Limb (tissue), 2 donors: ENCODE data around the gene SCG3.
"Not testable (repeated sequence)": the region's sequence is repeated elsewhere in the genome, so short reads cannot be mapped to it uniquely, and the experiment has no call there.

Source experiments
- DNase-seq, 2 donors: peaks; one replicate each; pipeline ENCODE4 v3.0.0-alpha.2; 2016; ENCODE audit errors: extremely low spot score in 2 of 2

The SCG3 gene

DNA sequence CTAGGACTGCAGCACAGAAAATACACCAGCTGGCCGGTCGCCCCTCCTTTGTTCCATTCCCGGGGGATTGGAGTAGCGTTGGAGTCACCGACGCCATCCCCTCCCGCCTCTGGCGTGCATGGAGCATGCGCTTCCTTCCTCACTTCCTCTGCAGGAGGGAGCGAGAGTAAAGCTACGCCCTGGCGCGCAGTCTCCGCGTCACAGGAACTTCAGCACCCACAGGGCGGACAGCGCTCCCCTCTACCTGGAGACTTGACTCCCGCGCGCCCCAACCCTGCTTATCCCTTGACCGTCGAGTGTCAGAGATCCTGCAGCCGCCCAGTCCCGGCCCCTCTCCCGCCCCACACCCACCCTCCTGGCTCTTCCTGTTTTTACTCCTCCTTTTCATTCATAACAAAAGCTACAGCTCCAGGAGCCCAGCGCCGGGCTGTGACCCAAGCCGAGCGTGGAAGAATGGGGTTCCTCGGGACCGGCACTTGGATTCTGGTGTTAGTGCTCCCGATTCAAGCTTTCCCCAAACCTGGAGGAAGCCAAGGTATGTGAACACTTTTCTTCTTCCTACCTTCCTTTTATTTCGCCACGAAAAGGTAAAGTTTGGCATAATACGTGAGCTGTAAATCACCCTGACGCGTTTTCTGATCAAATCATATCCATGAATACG lies at the start of gene SCG3:
Gene SCG3 (plus strand): TSS at position 201 of the 661 bp plus-strand sequence. CDS start 253 bp downstream, at position 454.
- DNase-seq = peak; percentile 62 to 90

DNA sequence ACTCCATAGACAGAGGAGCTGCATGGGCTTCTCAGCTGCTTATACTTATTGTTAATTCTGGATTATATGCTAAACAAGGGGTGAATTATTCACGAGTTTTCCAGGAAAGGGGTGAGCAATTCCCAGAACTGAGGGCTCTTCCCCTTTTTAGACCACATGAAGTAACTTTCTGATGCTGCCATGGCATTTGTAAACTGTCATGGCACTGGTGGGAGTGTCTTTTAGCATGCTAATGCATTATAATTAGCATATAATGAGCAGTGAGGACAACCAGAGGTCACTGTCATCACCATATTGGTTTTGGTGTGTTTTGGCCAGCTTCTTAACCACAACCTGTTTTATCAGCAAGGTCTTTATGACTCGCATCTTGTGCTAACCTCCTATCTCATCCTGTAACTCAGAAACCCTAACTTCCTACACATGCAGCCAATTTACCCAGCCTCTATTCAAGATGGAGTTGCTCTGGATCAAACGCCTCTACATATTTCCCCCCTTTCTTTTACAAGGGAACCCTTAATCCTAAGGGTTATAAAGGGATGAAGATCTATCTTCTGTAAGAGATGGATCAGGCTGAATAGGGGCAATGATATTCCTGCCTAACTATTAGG lies 46.6 kb upstream of the SCG3 start:
- no peak for DNase-seq

DNA sequence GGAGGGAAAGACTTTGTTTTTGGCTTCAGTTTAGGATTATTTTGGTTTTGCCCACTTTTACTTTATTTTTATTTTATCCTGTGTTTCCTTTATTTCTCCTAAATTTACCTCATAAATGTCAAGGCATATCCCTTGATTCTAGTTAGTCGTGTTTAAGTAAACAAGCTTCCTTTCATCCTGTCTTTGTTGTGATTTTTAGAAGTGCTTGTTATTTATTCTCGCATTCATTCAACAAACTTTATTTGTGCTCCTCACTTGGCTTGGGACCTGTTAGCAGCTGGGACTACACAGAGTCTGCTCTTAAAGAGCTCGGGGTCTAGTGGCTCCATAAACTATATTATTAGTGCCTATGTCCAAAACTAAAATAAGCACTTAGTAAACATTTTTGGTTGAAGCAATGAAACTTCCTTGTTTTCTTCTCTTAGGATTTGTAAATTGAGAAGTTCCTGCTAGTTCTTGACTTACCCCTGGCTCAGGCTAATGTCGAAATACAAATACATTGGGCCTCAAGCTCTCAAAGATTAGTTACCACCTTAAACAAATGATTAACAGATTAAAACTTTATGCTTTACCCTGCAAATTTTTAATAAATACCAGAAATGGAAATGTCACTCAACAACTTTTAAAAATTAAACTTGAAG lies 39.7 kb upstream of the SCG3 start:
- no peak for DNase-seq

DNA sequence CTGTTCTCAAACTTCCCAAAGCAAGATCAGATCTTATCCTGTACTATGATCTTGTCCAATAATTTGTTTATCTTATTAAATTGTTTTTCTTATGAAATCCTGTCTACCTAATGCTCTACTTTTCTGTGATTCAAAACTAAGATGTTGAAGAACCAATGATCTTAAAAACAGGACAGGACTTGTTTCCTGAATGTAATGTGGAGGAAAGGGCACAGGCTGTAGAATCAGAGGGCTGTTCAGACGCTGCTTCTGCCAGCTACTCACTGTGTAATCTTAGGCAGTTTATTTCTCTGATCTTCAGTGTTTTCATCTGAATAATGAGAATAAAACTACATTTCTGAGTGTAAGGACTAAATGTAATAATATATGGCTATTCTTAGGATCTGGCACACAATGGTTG lies 38.6 kb upstream of the SCG3 start:
- DNase-seq = no peak

DNA sequence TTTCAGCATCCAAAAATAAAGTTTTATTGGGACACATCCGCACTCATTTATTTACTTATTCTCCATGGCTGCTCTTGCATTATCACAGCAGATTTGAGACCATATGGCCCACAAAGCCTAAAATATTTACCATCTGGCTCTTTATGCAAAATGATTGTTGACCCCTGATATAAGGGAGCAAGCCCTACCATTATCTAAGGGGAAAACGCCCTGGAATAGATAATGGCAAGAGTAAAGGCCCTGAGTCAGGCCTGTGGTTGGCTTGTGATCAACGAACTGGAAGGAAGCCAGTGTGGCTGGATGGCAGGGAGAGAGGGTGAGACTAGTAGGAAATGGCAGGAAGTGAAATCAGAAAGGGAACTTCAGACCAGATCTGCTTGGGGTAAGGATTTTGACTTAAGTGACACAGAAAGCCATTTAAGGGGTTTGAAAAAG lies 34.2 kb upstream of the SCG3 start:
- no peak for DNase-seq

DNA sequence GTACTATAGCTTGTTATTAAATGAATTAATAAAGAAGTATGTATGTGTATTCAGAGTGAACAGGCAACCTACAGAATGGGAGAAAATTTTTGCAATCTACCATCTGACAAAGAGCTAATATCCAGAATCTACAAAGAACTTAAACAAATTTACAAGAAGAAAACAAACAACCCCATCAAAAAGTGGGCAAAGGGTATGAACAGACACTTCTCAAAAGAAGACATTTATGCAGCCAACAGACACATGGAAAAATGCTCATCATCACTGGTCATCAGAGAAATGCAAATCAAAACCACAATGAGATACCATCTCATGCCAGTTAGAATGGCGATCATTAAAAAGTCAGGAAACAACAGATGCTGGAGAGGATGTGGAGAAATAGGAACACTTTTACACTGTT lies 33.2 kb upstream of the SCG3 start:
- DNase-seq = not testable (repeated sequence)

DNA sequence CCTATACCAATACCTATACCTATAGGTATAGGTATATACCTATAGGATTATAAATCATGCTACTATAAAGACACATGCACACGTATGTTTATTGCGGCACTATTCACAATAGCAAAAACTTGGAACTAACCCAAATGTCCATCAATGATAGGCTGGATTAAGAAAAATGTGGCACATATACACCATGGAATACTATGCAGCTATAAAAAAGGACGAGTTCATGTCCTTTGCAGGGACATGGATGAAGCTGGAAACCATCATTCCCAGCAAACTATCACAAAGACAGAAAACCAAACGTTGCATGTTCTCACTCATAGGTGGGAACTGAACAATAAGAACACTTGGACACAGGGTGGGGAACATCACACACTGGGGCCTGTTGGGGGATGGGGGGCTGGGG lies 32.7 kb upstream of the SCG3 start:
- not testable (repeated sequence) for DNase-seq

DNA sequence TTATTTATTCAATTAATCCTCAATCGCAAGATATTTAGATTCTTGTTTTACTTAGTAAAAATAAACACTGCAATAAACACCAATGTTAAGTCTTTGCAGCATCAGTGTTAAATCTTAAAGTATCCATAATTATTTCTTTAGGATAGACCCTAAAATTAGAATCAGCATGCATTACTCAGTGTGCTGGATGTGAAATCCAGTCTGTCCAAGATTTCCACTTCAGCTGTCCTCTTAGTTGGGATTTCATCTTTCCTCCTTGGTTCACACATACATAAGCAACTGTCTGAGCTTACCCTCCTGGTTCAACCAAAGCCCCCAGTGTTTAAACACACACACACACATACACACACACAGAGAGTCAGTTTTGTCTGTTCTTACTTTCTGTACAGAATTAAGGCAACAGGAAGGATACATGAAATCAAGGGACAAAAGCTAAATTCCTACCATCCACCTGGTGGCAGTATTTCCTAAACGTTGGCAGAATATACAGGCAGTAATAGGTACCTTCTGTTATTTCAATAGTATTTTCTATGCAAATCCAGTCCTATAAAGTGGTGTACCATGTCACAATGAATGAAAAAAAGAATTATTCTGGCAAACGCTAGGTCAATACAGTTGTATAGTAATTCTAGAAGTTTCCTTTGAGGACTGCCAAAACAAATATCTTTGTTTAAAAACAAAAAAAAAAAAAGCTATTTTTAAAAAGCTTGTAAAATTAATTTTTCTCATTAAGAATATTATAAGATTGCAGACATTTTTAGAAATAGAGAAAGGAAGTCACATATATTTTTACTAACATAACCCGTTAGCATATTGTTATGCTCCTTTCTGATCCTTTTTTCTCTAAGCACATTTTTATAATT lies 31.4 kb upstream of the SCG3 start:
- DNase-seq = peak; percentile 45 to 84

DNA sequence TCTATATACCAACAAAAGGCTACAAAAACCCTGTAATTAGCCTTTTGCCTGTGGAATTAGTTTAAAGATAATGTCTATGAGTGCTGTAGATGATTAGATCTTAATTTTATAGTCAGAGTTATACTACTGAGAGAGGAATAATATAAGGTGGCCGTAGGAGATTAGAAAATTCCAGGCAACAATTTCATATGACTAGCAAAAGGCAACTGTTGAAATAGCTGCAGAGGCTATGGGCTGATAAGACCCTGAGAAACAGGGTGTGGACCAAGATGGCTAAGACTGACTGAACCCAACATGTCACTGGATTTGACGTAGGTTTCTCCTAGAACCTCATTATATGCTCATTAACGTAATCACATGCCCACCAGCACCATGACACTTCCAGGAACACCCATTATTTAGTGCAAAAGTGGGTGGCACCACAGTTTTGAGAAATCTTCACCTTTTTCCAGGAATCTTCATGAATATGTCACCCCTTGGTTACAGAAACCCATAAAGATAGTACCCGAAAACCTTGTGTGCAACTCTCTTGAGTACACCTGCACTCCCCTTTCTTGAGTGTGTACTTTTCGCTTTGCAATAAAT lies 29.1 kb upstream of the SCG3 start:
- DNase-seq = no peak

DNA sequence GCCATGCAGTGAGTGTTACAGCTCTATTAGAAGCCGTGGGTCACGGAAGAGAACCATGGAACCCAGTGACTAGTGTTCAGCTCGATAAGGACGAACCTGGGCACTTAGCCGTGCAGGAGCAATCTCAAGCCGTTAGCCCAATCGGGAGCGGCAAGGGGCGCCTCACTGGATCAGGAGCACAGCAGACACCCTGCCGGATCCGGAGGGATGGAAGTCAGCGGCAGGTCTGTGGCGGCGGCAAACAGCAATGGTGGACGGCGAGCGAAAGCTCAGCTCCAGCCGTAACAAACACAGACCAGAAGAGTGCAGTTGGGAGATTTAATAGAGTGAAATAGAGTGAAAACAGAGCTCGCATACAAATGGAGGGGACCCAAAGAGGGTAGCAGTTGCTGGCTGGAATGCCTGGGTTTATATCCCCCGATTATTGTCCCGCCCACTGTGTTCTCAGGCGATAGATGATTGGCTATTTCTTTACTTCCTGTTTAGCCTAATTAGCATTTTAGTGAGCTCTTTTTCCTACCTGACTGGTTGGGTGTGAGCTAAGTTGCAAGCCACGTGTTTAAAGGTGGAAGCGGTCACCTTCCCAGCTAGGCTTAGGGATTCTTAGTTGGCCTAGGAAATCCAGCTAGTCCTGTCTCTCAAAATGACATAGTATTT lies 25.8 kb upstream of the SCG3 start:
- DNase-seq = not testable (repeated sequence)

DNA sequence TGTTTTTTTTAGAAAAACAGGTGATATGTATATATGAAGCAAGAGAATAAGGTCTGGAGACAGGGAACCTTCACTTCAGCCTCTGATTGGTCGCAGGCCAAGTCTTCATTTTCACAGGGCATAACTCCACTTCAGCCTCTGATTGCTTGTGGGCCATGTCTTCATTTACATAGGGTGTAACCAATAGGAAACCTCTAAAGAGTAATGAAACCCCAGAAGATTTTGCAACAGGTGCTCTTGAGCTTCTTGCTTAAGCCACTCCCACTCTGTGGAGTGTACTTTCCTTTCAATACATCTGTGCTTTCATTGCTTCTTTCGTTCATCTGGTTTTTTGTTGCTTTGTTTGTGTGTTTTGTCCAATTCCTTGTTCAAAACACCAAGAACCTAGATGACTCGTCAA lies 22.6 kb upstream of the SCG3 start:
- DNase-seq = no peak

DNA sequence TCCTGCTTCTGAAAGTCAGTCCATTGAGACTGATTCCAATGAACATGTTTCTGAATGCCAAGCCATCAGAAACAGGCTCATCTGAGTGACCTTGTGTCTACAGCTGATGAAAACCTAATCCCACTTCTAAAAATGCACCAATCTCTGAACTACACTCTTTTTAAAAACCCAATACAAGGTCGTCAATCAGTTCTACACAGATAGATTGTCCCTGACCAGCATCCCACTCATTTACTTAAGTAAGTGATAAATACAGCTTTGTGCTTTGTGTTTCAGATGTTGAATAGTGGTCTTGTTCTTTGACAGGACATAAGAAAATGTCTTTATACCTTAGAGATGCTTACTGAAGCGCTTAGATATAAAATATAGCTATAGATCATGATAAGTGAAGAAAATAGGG lies 20.2 kb upstream of the SCG3 start:
- no peak for DNase-seq

DNA sequence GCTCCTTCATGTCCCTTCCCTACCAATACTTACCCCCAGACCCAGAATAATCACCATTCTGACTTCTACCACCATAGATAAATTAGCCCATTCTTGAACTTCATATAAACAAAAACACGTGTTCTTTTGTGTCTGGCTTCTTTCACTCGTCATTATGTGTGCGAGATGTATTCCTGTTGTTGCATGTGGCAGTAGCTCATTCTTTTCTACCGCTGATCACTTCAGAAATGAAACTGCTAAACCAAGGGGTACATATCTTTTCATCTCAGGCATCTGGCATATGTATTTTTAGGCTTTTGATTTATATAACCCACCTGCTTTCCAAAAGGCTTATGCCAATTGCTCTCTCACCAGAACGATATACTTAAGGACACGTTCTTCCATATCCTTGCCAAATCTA lies 13.8 kb upstream of the SCG3 start:
- no peak for DNase-seq

DNA sequence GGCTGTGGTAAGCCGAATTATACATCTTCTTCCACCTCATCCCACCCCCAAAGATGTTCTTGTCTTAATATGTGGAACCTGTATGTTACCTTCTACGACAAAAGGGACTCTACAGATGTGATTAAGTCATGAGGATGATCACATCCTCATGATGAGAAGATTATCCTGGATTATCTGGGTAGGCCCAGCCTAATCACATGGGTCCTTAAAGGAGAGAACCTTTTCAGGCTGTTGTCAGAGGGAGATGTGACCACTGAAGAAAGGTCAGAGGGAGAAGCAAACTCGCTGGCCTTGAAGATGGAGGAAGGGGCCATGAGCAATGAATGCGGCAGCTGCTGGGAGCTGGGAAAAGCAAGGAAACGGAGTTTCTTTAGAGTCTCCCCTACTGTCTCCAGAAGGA lies 12.9 kb upstream of the SCG3 start:
- DNase-seq = no peak

DNA sequence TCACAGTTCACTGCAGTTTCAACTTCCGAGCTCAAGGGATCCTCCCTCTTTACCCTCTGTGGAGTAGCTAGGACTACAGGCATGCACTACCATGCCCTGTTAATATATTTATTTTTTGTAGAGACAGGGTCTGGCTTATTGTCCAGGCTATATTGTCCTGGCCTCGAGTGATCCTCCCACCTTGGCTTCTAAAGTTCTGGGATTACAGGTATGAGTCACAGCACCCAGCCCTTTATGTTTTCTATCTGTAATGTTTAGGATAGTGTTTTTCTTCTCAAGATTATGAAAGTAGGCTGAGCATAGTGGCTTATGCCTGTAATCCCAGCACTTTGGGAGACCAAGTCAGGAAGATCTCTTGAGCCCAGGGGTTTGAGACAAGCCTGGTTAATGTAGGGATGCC lies 11.9 kb upstream of the SCG3 start:
- no peak for DNase-seq

DNA sequence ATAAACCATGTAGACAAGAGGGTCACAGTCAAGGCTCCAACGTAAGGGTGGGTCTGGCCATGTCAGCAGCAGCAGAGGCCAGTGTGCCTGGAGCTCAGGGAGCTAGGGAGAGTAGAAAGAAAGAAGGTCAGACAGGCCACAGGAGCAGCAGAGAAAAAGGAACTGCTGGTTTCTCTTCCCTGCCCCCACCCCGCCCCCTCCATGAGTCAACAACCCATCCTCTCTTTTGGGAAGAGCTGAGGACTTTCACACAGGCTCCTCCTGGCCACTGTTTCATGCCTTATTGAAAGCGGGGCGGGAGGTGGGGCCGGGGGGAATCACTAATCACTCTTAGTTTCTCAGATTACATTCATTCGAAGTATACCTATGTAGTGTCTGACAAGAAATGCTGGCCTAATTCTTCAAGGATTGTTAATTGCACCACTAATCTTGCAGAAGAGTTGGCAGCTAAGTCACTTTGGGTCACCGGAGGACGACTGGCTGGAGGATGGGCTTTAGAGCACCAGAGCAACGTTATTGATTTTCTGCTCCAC lies 9.1 kb upstream of the SCG3 start:
- no peak for DNase-seq

DNA sequence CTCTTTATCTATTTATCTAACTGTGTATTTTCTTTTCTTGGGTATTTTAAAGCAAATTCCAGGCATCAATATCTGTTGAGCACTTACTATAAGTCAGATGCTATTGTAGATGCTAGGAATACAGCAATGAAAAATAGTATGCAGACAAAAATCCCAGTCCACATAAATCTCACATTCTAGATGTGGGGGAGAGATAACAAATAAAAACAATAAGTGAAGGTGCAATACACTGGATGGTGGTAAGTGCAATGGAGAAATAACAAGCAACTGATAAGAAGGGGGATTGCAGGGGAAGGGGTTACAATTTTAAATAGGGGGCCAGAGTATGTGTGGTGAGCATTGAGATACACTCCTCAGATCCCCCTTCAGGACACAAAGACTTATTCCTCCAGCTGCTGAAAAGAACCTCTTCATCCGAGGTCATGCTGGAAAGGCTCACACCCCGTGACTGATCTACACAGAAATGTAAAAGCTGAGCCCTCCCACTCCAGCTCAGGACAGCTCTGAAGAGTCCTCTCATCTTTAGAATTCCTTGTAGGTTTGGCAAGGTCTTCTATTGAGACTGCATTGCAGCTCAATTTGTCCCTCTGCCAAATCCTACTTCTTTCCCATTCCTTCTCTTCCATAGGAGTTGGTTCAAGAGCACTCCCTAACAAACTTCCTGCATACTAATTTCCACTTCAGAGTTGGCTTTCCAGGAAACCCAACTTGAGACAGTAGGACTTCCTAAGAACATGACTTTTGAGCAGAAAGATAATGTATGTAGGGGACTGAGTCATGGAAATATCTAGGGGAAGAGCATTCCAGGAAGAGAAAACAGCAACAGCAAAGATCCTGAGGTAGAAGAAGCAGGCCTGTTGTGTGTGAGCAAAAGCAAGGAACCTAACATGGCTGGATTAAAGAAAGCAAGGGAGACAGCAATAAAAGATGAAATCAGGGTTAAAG lies 8.1 kb upstream of the SCG3 start:
- DNase-seq = no peak

DNA sequence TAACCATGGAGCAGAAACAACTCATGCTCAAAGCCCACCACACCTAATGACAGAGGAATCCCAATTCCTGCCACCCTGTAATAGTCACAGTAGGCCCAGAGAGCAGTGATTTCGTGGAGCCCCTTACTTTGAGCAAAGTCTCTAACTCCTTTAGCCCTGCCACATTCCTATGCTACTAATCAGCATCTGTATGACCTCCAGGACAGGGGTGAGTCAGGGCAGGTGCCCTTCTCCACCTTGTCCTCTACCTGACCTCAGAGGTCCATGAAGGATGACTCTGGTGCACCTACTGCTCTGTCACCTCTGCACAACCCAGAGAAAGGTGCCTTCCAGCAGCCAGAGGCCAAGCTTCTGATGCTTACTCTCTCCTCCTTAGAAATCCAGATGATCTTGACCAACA lies 6.1 kb upstream of the SCG3 start:
- DNase-seq = no peak

DNA sequence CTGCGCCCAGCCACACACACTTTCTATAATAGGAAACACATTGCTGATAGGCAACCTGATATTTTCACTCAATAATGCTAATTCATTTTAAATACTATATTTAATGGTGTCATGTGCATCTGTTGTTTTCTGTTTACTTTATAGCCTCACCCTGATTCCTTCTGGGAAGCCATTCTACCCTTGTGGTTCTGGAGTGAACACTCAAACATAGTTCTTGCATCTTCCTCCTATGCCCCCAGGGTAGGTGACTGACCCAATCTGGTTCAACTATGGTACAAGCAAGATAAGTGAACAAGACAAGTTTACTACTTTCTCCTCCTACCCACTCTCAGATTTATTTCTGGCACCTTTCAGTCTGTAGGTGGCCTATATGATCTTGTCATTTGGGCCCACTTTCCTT lies 4.3 kb upstream of the SCG3 start:
- DNase-seq = no peak

DNA sequence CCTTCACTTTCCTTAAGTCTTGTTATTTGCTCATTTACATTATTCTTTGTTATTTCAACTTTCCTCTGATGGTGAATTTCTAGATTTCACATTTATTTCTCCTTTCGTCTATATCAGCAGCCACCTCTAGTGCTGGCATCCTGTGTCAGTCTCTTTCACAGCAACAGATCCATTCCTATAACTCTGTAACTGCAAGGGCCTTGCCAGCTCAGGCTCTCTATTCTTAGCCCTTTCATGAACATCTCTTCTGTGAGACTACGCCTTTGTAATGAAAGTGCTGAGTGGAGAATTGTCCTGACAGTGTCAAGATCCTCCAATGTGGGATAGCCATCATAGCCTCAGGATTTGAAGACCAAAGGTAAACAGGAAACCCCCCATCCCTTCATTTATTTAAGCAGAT lies 3.9 kb upstream of the SCG3 start:
- DNase-seq = no peak
